Urothelium cell line (cell line): ENCODE results near the gene IFITM1.
"Not testable (repeated sequence)": the region's sequence is repeated elsewhere in the genome, so short reads cannot be mapped to it uniquely, and the experiment has no call there.

Source experiments
- DNase-seq: peaks from one replicate; pipeline ENCODE4 v3.0.0; 2011; ENCODE audit warnings: low spot score, mixed read lengths
- FAIRE-seq: peaks from 2 replicates; lab custom pipeline; 2011; peaks lifted over from hg19 to GRCh38; lab: Jason Lieb, UNC

IFITM1 gene

GRCh38 chr11:340539-341512 lies 27.0 kb downstream of the IFITM1 start:
- no peak for FAIRE-seq
- no peak for DNase-seq

GRCh38 chr11:342328-342727 lies 28.5 kb downstream of the IFITM1 start:
- DNase-seq (no peak), FAIRE-seq (no peak)

DNA sequence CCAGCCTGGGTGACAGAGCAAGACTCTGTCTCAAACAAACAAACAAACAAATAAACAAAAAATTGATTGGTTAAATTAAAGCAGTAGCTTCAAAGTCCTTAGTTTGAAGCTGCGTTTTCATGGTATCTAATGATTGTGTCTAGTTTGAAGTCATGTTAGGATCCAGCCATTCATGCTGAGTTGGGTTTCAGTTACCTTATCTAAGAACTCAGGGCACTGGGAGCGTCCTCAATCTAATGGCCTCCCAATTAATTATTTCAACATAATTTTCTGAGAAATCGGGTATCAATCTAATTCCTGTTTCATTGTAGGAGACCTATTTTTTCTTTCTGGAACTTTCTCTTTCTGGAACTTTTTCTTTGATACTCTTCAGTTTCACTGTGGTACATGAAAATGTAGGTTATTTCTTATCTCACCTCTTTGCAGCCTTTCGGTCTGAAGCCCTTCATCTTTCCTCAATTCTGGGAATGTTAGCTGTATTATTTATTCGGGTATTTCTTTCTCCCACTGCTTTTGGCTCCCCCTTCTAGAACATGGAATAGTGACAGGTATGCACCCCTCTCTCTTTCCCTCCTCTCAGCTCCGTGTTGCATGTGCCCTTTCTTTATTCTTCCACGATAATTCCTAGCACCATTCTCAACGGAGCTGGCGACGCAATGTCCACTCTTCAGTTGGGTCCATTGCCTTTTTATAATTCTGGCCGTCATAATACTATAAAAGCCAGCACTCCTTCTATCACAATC lies 31.2 kb downstream of the IFITM1 start:
- DNase-seq (no peak), FAIRE-seq (no peak)

DNA sequence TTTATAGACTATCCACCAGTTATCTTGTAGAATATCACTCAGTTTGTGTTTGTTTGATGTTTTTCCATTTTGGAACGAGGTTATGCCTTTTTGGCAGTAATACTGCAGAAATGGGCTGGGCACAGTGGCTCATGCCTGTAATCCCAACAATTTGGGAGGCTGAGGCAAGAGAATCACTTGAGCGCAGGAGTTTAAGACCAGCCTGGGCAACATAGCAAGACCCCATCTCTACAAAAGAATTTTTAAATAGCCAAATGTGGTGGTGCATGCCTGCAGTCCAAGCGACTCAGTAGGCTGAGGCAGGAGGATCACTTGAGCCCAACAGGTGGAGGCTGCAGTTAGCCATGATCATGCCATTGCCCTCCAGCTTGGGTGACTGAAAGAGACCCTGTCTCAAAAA lies 32.7 kb downstream of the IFITM1 start:
- FAIRE-seq (no peak), DNase-seq (no peak)

DNA sequence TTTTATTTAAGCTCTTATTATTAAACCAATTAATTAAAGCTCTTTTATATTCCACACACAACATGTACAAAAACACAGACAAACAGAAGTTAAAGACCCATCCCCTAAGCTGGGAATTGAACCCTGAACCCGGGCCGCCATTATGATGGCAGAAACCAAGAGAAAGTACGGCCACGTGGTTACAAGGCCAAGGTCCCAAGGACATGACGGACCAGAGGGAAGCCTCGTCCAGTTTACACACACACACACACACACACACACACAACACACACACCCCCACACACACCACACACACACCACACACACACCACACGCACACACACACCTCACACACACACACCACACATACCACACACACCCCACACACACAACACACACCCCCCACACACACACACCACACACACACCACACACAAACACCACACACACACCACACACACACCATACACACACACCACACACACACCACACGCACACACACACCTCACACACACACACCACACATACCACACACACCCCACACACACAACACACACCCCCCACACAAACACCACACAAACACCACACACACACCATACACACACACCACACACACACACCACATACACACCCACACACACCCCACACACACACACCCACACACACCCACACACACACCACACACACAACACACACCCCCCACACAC lies 35.6 kb downstream of the IFITM1 start:
- peak; percentile 95 for FAIRE-seq
- DNase-seq = not testable (repeated sequence)

- not testable (repeated sequence) for DNase-seq, FAIRE-seq
Measured at GRCh38 chr11:350033-350722, 36.3 kb downstream of the IFITM1 start.

DNA sequence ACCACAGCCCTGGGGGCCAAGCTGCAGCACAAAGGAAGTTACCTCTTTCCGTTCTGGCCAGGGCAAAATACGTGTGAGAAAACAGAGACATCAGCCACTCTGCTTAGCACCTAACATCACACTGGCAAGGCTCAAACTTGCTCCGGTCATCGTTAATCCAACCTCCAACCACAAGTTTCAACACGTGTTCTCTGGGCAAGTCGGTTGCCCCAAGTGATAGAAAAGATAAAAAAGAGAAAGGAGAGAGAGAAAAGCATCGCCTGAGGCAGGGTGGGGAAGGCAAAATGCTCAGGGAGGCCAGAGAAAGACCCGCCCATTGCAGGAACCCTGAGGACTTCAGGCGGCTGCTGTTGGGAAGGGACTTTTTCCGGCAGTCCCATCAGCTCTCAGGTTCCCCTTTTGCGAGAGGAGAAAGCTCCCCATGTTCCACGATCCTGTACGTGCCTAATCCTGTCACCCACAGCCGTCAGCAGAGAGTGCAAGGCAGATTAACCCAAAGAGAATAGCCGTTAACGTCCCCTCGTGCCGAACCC lies 36.9 kb downstream of the IFITM1 start:
- DNase-seq (no peak), FAIRE-seq (no peak)

DNA sequence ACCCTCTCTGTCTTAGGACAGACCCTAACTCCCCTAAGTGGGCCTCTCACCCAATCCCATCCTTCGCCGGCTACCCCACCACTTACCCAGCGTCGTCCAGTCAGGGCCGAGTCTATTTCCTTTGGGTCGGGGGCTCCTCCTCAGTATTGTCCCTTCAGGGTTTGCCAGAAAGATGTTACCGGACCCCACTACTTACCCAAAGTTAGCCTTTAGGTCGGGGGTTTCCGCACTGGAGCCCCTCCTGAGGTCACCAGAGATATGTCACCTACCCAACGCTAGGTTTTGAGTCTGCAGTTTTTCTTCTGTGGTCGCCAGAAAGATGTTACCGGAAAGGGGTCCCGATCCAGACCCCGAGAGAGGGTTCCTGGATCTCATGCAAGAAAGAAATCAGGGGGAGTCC lies 37.6 kb downstream of the IFITM1 start:
- no peak for FAIRE-seq
- DNase-seq = no peak

DNA sequence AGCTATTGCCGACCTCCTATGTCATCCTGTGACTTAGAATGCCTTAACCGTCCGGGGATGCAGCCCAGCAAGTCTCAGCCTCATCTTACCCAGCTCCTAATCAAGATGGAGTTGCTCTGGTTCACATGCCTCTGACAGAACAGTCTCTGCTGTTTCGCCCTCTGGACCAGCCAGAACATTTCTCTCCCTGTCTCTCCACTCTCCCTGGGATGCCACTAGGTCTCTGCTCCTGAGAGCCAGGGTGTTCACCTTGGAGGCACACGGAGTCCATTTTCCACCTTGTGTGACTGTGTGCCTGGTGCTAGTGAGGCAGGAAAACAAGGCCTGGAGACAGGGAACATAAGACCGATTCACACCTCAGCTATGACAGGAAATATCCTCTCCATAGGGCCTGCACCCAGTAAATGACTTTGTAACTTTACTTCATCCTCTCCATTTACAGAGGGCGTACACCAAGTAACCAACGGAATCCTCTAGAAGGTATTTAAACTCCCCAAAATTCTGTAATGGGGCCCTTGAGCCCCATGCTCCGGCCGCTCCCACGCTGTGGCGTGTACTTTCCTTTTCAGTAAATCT lies 38.7 kb downstream of the IFITM1 start:
- FAIRE-seq (no peak), DNase-seq (no peak)

DNA sequence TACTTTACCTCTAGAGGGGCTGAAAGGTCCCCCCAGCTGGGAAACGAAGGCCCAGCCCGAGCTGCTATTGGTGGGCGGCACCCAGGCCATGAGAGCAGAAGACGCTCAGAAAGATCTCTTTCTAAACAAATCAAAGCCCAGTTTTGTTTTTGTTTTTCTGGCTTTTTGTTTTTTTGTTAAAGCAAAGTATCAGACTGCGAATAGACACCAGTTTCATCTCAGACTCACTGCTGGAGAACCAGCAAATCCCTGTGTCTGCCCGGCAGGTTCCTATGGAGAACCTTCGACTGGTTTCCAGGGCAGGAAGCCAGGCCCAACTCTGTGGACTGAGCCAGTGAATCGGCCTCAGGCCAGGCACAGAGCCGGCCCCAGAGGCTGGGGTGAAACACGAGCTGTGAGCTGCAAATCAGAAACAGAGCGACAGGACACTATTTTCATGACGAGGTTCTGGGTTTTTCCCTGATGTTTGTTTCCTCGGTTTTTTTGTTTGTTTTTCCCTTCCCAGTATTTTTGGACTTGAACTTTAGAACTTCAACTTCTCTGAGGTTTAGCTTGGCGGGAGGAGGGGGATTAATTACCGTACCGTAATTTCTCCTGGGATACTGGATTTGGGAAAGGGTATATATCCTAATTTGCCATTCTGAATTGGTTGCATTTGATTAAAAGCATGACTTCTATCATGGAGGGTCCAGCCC lies 39.5 kb downstream of the IFITM1 start:
- FAIRE-seq = no peak
- DNase-seq = no peak

GRCh38 chr11:355581-356458 lies 42.0 kb downstream of the IFITM1 start:
- no peak for FAIRE-seq
- peak; percentile 88 for DNase-seq

DNA sequence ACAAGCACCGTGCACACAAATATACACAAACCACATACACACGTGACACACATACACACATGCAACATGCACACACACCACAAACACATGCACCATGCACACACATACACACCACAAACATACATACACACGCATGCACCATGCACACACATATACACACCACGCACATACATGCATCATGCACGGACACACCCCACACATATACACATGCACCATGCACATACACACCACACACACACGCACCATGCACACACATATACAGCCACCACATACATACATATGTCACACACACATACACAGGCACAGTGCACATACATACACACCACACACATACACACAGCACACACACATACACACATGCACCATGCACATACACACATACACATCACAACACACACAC lies 42.8 kb downstream of the IFITM1 start:
- DNase-seq (no peak), FAIRE-seq (no peak)

- DNase-seq (no peak), FAIRE-seq (no peak)
Measured at GRCh38 chr11:357582-357981, 43.7 kb downstream of the IFITM1 start.

GRCh38 chr11:358129-358800 lies 44.4 kb downstream of the IFITM1 start:
- DNase-seq = no peak
- no peak for FAIRE-seq

- FAIRE-seq = no peak
- no peak for DNase-seq
Measured at GRCh38 chr11:359181-359714, 45.4 kb downstream of the IFITM1 start.

- no peak for FAIRE-seq
Measured at GRCh38 chr11:360326-361280, 46.8 kb downstream of the IFITM1 start.

More at GRCh38 chr11:360326-361280, 46.8 kb downstream of the IFITM1 start:
- no peak for DNase-seq
